Neural crest cell (in vitro differentiated cells): ENCODE results near the gene OST4. TPM values are rescaled to one million over a fixed set of nuclear protein-coding genes. Genes with fewer than 3 reads are reported as not detected.
A peak's percentile ranks its signal among the peaks of the same experiment; 100 is the strongest.

Experiments used
- DNase-seq: peaks from one replicate; pipeline ENCODE4 v3.0.0; 2021; ENCODE audit warnings: low read depth, mixed read lengths, low spot score
- H3K27ac Mint-ChIP-seq: one replicate; pipeline ENCODE4 v1.8.0; 2021; ENCODE audit warnings: mild to moderate bottlenecking, mixed read lengths; ENCODE audit not compliant: unreplicated experiment
- H3K27me3 Mint-ChIP-seq: 2 replicates; pipeline ENCODE4 v1.8.0; 2021; ENCODE audit warnings: low read depth, mild to moderate bottlenecking, mixed read lengths
- H3K36me3 Mint-ChIP-seq: 2 replicates; pipeline ENCODE4 v1.8.0; 2021; ENCODE audit warnings: low read depth, mild to moderate bottlenecking, mixed read lengths
- H3K4me1 Mint-ChIP-seq: 2 replicates; pipeline ENCODE4 v1.8.0; 2021; ENCODE audit warnings: mixed read lengths
- H3K4me3 Mint-ChIP-seq: one replicate; pipeline ENCODE4 v1.8.0; 2021; ENCODE audit warnings: mild to moderate bottlenecking, mixed read lengths
- H3K9me3 Mint-ChIP-seq: 2 replicates; pipeline ENCODE4 v1.8.0; 2021; ENCODE audit warnings: mixed read lengths
- total RNA-seq: library from RNA; stranded (reverse); gene quantifications from 2 replicates; pipeline ENCODE4 v1.2.1, GENCODE V29; 2021
- TF ChIP-seq, protein P1 (sequence below): fragments of 200-600 bp; sonication (generic); conservative IDR thresholded peaks from 2 replicates; pipeline ENCODE4 v1.5.0; 2021; ENCODE audit warnings: antibody characterized with exemption, mild to moderate bottlenecking

The OST4 gene
- total RNA-seq, 1 donor from 2014 or later = 232 TPM

- Mint-ChIP-seq H3K4me3 (no peak overlapping the region), H3K9me3 (no peaks in the 10 kb centered on the region)
Measured at GRCh38 chr2:27094353-27094984, 23.0 kb upstream of the OST4 start.

DNA sequence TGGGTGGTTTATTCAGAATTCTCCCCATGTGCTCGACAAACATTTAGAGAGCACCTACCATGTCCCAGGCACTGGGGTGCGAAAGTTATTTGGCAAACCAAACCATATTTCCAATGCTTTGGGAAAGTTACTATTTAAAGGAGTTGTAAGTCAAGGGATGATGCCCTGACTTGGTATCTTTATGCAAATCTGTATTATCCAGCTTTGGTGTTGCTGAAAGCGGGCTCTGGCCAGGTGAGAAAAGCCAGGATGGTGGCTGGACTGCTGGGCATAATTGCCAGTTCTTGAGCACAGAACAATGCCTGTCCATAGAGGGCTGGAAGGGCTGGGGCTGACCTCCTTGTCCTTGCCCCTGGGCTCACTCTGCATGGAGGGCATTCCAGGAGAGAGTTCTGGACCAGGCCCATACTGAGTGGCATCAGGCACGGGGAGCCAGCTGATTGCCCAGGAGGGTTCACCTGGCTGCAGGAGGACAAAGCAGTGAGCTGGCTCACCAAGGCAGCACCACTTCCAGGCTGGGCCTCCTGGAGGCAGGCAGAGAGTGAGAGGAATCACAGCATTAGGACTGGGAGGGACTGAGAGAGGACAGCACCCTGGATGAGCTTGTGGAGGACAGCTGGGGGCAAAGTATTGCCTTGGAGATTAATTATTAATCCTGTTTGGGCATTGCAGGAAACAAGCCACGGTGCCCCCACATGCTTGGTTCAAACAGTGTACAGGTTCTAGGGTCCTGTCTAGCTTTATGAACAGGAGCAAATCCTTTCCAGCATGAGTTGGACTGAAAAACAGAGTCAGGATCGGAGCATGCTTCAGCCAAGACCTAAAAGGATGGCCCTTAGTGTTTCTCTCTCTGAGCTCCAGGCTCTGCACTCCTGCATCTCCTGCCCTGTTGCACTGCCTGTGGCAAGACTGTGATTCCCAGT lies 22.2 kb upstream of the OST4 start:
- Mint-ChIP-seq H3K27me3 (no peaks in the 10 kb centered on the region), H3K36me3 (no peaks in the 10 kb centered on the region), H3K4me1 (peaks cover 11% of the 10 kb centered on the region), H3K4me3 (no peak overlapping the region), H3K27ac (peak overlapping the region; percentile 71), H3K9me3 (no peaks in the 10 kb centered on the region)
- DNase-seq = no peak
- TF ChIP-seq, protein P1, sequence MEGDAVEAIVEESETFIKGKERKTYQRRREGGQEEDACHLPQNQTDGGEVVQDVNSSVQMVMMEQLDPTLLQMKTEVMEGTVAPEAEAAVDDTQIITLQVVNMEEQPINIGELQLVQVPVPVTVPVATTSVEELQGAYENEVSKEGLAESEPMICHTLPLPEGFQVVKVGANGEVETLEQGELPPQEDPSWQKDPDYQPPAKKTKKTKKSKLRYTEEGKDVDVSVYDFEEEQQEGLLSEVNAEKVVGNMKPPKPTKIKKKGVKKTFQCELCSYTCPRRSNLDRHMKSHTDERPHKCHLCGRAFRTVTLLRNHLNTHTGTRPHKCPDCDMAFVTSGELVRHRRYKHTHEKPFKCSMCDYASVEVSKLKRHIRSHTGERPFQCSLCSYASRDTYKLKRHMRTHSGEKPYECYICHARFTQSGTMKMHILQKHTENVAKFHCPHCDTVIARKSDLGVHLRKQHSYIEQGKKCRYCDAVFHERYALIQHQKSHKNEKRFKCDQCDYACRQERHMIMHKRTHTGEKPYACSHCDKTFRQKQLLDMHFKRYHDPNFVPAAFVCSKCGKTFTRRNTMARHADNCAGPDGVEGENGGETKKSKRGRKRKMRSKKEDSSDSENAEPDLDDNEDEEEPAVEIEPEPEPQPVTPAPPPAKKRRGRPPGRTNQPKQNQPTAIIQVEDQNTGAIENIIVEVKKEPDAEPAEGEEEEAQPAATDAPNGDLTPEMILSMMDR = no peak

More at GRCh38 chr2:27094353-27094984, 23.0 kb upstream of the OST4 start:
- H3K27me3 Mint-ChIP-seq = no peaks in the 10 kb centered on the region
- TF ChIP-seq, protein P1 = no peak
- H3K27ac Mint-ChIP-seq = no peak overlapping the region
- no peaks in the 10 kb centered on the region for H3K36me3 Mint-ChIP-seq
- H3K4me1 Mint-ChIP-seq = peaks cover 11% of the 10 kb centered on the region
- DNase-seq = no peak

GRCh38 chr2:27092696-27093429 lies 21.4 kb upstream of the OST4 start:
- TF ChIP-seq, protein P1 = no peak
- no peaks in the 10 kb centered on the region for H3K36me3 Mint-ChIP-seq

GRCh38 chr2:27091746-27092695 lies 20.6 kb upstream of the OST4 start:
- Mint-ChIP-seq H3K9me3 (no peaks in the 10 kb centered on the region), H3K27me3 (peaks cover 4% of the 10 kb centered on the region), H3K36me3 (no peaks in the 10 kb centered on the region), H3K4me3 (no peak overlapping the region), H3K4me1 (peaks cover 19% of the 10 kb centered on the region), H3K27ac (no peak overlapping the region)
- DNase-seq = no peak
- TF ChIP-seq, protein P1 = no peak

More at GRCh38 chr2:27092696-27093429, 21.4 kb upstream of the OST4 start:
- H3K4me1 Mint-ChIP-seq = peaks cover 11% of the 10 kb centered on the region
- H3K27ac Mint-ChIP-seq = no peak overlapping the region
- no peak for DNase-seq
- H3K9me3 Mint-ChIP-seq = no peaks in the 10 kb centered on the region
- no peak overlapping the region for H3K4me3 Mint-ChIP-seq
- no peaks in the 10 kb centered on the region for H3K27me3 Mint-ChIP-seq
